GM23248 (cell line): ENCODE results near the gene CD109. TPM values are rescaled to one million over a fixed set of nuclear protein-coding genes. Genes with fewer than 3 reads are reported as not detected.

Experiments
- DNase-seq: peaks from one replicate; pipeline ENCODE4 v3.0.0-alpha.2; 2015
- H2AFZ ChIP-seq: fragments of 200-600 bp; sonication (generic); 2 replicates; pipeline ENCODE4 v1.6.1; 2016; ENCODE audit warnings: antibody characterized with exemption
- H3F3A ChIP-seq: fragments of 200-600 bp; sonication (generic); 2 replicates; pipeline ENCODE4 v1.6.1; 2016; ENCODE audit warnings: mild to moderate bottlenecking, antibody characterized with exemption, mixed run types; ENCODE audit not compliant: insufficient read depth
- H3K27ac ChIP-seq: fragments of 200-600 bp; sonication (generic); 2 replicates; pipeline ENCODE4 v1.5.1; 2016; ENCODE audit warnings: mild to moderate bottlenecking
- H3K27me3 ChIP-seq: fragments of 200-600 bp; sonication (generic); replicated peaks from 2 replicates; pipeline ENCODE4 v1.6.1; 2016; ENCODE audit warnings: mild to moderate bottlenecking; ENCODE audit not compliant: insufficient read depth
- H3K36me3 ChIP-seq: fragments of 200-600 bp; sonication (generic); 2 replicates; pipeline ENCODE4 v1.6.1; 2016; ENCODE audit warnings: low read depth, mild to moderate bottlenecking
- H3K4me1 ChIP-seq: fragments of 200-600 bp; sonication (generic); 2 replicates; pipeline ENCODE4 v1.6.1; 2016; ENCODE audit warnings: mild to moderate bottlenecking; ENCODE audit not compliant: insufficient read depth
- H3K4me2 ChIP-seq: fragments of 200-600 bp; sonication (generic); one replicate; pipeline ENCODE4 v1.6.1; 2016; ENCODE audit warnings: mild to moderate bottlenecking; ENCODE audit not compliant: unreplicated experiment
- H3K4me3 ChIP-seq: fragments of 200-600 bp; sonication (generic); 2 replicates; pipeline ENCODE4 v1.5.1; 2016; ENCODE audit warnings: mild to moderate bottlenecking
- H3K79me2 ChIP-seq: fragments of 200-600 bp; sonication (generic); 2 replicates; pipeline ENCODE4 v1.6.1; 2016; ENCODE audit warnings: mild to moderate bottlenecking; ENCODE audit not compliant: insufficient read depth
- H3K9ac ChIP-seq: fragments of 200-600 bp; sonication (generic); 2 replicates; pipeline ENCODE4 v1.6.1; 2016; ENCODE audit warnings: mild to moderate bottlenecking
- H3K9me2 ChIP-seq: fragments of 200-600 bp; sonication (generic); 2 replicates; pipeline ENCODE4 v1.6.1; 2016; ENCODE audit warnings: mixed run types, mild to moderate bottlenecking, moderate library complexity; ENCODE audit not compliant: insufficient read depth
- H3K9me3 ChIP-seq: fragments of 200-600 bp; sonication (generic); one replicate; pipeline ENCODE4 v1.6.1; 2017; ENCODE audit warnings: low read depth
- H4K20me1 ChIP-seq: fragments of 200-600 bp; sonication (generic); 2 replicates; pipeline ENCODE4 v1.6.0; 2016; ENCODE audit not compliant: insufficient read depth
- EZH2 ChIP-seq: fragments of 200-600 bp; sonication (generic); IDR thresholded peaks from 2 replicates; pipeline ENCODE4 v1.6.1; 2018; ENCODE audit warnings: antibody characterized with exemption, mild to moderate bottlenecking; ENCODE audit not compliant: insufficient read depth, poor library complexity, severe bottlenecking
- EZH2phosphoT487 ChIP-seq: fragments of 200-600 bp; sonication (generic); IDR thresholded peaks from 2 replicates; pipeline ENCODE4 v1.6.1; 2018; ENCODE audit warnings: antibody characterized with exemption, moderate library complexity, mild to moderate bottlenecking, low read depth; ENCODE audit not compliant: insufficient read depth
- WGBS, 2 experiments: methylation state at CpG; one replicate each; pipeline ENCODE4 v1.1.6; 2015 to 2017; ENCODE audit warnings: low lambda C conversion rate in 2 of 2, low coverage in 1 of 2; ENCODE audit errors: missing lambda C conversion rate in 2 of 2; 5-methylcytosine and 5-hydroxymethylcytosine counted together
- in situ Hi-C: fragments of 300-500 bp; cut with MboI; formaldehyde crosslinking; loops from 2 replicates; pipeline ENCODE4 v1.15.0; 2020
- polyA plus RNA-seq: library from polyadenylated mRNA; unstranded; fragments of >200 nt; fragmentation: Nextera tagmentation; extraction: Ambion mirVana; gene quantifications from 2 replicates; pipeline ENCODE4 v1.2.1, GENCODE V29; 2016
- total RNA-seq: library from RNA; depleted of rRNA; stranded (reverse); fragments of >200 nt; shearing (Covaris generic); gene quantifications from 2 replicates; pipeline ENCODE4 v1.2.3, GENCODE V29; 2014

Gene CD109
- total and polyA plus RNA-seq, 2 experiments from 2014 or later = 31.3 to 68.6 TPM

DNA sequence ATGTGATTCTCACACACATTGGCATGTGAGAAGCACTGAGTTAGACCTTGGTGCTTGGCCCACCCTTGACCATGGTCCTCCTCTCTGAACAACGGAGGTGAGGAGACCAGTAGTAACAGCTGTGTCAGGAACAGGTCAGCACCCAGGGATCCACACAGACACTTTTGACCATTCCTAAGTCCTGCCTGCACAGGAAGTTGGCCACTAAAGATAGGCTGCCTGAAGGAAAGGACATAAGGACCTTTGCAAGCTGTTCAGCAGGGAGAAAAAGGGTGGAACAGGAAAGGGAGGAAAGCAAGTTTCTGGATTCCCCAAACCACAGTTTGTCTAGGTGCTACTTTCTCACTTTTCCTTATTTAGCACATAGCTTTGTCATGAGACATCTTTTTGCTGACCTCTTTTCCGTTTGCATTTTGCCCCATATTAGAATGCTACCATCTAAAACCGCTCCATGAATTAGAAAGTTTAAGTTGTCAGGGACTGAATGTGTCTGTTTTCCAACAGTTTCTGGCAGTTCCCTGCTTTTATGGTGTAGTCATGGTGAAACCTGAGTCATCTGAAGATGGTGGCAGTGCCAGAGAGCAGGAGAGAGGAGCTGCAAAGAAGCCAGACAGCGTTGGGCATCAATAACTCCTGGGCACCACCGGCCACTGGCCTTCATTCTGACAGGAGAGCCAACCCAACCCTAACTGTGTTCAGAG is 1.1 kb upstream of the CD109 start:
- peak overlapping the region; percentile 89 for H2AFZ ChIP-seq
- H3K4me3 ChIP-seq = peak overlapping the region; percentile 91
- no peaks in the 10 kb centered on the region for H4K20me1 ChIP-seq
- DNase-seq = peak; percentile 88
- H3K9me3 ChIP-seq = no peaks in the 10 kb centered on the region
- H3K27ac ChIP-seq = peak overlapping the region; percentile 100
- no peaks in the 10 kb centered on the region for H3K9me2 ChIP-seq
- 0 out of 2 replicates have a peak, but pooled peaks cover 4% of the 10 kb centered on the region for H3K36me3 ChIP-seq
- peaks cover 22% of the 10 kb centered on the region for H3F3A ChIP-seq
- H3K27me3 ChIP-seq = no peaks in the 10 kb centered on the region
- H3K4me2 ChIP-seq = peak overlapping the region; percentile 92
- H3K79me2 ChIP-seq = peaks cover 38% of the 10 kb centered on the region
- WGBS, 2 experiments = 13 to 15% methylated on average over 5 of the region's 5 CpGs
- in situ Hi-C loops = no loop called here
- peaks cover 22% of the 10 kb centered on the region for H3K4me1 ChIP-seq
- TF ChIP-seq EZH2 = no peak
- TF ChIP-seq EZH2phosphoT487 = no peak
- H3K9ac ChIP-seq = peak overlapping the region; percentile 98

DNA sequence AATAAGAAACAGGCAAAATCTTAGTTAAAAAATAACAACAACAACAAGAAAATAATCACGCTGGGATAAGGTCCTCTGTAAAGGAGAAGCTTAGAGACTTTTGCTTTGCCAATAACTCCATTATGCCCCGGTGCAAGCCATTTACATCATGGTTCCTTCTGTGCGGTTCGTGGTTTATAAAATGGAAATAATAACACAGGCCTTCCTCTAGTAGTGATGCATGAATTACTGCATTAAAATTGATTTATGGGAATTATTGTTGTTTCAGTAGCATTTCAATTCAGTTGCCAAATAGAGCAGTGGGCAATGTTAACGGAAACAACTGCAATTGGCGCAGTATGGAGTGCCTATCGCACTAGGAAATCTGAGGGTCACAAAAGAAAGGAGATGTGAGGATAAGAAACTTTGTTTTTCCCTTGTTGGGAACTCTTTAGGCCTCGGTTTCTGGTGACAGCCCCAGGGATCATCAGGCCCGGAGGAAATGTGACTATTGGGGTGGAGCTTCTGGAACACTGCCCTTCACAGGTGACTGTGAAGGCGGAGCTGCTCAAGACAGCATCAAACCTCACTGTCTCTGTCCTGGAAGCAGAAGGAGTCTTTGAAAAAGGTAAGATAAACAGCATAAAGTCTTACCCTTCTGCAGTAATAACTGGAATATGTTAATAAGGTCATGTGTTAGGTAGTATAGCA is 1.1 kb downstream of the CD109 start:
- Histone ChIP-seq H3K79me2 (peaks cover 61% of the 10 kb centered on the region), H3K4me1 (peaks cover 22% of the 10 kb centered on the region), H3K9me2 (no peaks in the 10 kb centered on the region), H2AFZ (peak overlapping the region; percentile 89), H3K27me3 (no peaks in the 10 kb centered on the region), H3F3A (peaks cover 32% of the 10 kb centered on the region), H3K4me2 (peak overlapping the region; percentile 92), H3K36me3 (peaks cover 7% of the 10 kb centered on the region; the same call in 1 of the 2 replicates), H3K4me3 (peak overlapping the region; percentile 91), H3K27ac (peak overlapping the region; percentile 100), H3K9me3 (no peaks in the 10 kb centered on the region), H3K9ac (peak overlapping the region; percentile 98), H4K20me1 (no peaks in the 10 kb centered on the region)
- no peak for TF ChIP-seq EZH2
- TF ChIP-seq EZH2phosphoT487 = no peak
- in situ Hi-C loops = no loop called here
- WGBS, 2 experiments = 32 to 38% methylated on average over 10 of the region's 10 CpGs
- peak; percentile 36 for DNase-seq

DNA sequence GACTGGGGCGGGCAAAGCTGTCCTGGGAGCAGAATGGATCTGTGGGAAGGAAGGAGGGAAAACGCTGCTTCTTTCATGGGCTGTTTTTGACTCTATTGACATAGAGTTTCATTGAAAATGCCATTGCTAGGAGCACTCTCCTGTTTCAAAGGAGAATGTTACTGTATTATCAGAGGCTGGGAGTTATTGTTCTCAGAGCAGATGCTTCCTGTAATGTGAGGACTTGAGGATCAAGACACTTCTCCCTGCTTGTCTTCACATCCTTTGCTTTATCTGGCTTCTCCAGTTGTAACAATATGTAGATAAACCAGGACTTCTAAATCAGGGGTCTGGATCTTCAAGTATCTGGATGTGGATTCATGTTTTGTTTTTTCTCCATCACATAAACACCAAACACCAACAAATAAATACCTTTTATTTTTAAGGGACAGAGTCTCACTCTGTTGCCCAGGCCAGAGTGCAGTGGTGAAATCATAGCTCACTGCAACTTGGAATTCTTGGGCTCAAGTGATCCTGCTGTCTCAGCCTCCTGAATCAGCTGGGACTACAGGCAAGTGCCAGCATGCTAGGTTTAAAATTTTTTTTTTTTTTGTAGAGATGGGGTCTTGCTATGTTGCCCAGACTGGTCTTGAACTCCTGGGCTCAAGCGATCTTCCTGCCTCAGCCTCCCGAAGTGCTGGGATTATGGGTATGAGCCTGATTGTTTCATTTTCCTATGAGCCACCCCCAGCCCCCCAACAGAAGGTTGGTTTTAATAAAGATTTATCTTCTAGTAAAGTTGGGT is 3.9 kb downstream of the CD109 start:
- Histone ChIP-seq H3K4me1 (peaks cover 31% of the 10 kb centered on the region), H2AFZ (no peak overlapping the region), H3K9me3 (no peaks in the 10 kb centered on the region), H3K9ac (no peak overlapping the region), H3K27me3 (no peaks in the 10 kb centered on the region), H3K9me2 (no peaks in the 10 kb centered on the region), H3K36me3 (peaks cover 7% of the 10 kb centered on the region; the same call in 1 of the 2 replicates), H3K4me3 (no peak overlapping the region), H3K27ac (no peak overlapping the region), H3K79me2 (peaks cover 70% of the 10 kb centered on the region), H3F3A (peaks cover 46% of the 10 kb centered on the region), H3K4me2 (no peak overlapping the region), H4K20me1 (no peaks in the 10 kb centered on the region)
- WGBS, 2 experiments = 81 to 85% methylated on average over 4 of the region's 4 CpGs
- no peak for DNase-seq
- no peak for TF ChIP-seq EZH2
- no peak for TF ChIP-seq EZH2phosphoT487
- in situ Hi-C loops = no loop called here

DNA sequence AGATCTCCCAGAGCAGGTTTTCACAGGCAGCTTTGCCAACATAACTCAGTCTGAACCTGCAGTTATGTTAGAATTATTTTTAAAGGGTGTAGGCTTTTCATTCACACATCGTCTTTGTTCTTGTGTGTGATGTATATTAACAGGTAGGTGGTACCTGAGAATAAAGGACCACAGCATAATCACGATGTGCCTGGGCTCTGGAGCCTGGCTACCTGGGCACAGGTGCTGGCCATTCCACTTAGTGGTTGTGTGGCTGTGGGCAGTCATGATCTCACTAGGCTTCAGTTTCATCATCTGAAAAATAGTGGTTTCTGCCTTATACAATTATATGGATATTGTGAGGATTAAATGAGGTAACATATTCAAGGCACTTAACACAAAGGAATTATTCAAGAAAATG is 6.4 kb downstream of the CD109 start:
- no peaks in the 10 kb centered on the region for H3K9me2 ChIP-seq
- peaks cover 42% of the 10 kb centered on the region for H3F3A ChIP-seq
- H3K4me3 ChIP-seq = no peak overlapping the region
- H3K9me3 ChIP-seq = no peaks in the 10 kb centered on the region
- peaks cover 34% of the 10 kb centered on the region for H3K4me1 ChIP-seq
- 93 to 99% methylated on average over 2 of the region's 2 CpGs for WGBS, 2 experiments
- no peak overlapping the region; the same call in 1 of the 2 replicates for H3K27ac ChIP-seq
- H3K4me2 ChIP-seq = no peak overlapping the region
- in situ Hi-C loops = no loop called here
- H3K79me2 ChIP-seq = peaks cover 79% of the 10 kb centered on the region
- DNase-seq = no peak
- H3K27me3 ChIP-seq = no peaks in the 10 kb centered on the region
- no peaks in the 10 kb centered on the region for H4K20me1 ChIP-seq
- peaks cover 7% of the 10 kb centered on the region; the same call in 1 of the 2 replicates for H3K36me3 ChIP-seq
- no peak overlapping the region for H3K9ac ChIP-seq
- TF ChIP-seq EZH2phosphoT487 (no peak), EZH2 (no peak)
- H2AFZ ChIP-seq = no peak overlapping the region
